ENCODE measurements around the gene SELENOO. TPM values are rescaled to one million over a fixed set of nuclear protein-coding genes. Genes with fewer than 3 reads are reported as not detected.
"Not testable (repeated sequence)": the region's sequence is repeated elsewhere in the genome, so short reads cannot be mapped to it uniquely, and the experiment has no call there.

SELENOO gene
- total and polyA plus RNA-seq, 2 experiments from 2014 or later, result 31.6 to 37.7 TPM

DNA sequence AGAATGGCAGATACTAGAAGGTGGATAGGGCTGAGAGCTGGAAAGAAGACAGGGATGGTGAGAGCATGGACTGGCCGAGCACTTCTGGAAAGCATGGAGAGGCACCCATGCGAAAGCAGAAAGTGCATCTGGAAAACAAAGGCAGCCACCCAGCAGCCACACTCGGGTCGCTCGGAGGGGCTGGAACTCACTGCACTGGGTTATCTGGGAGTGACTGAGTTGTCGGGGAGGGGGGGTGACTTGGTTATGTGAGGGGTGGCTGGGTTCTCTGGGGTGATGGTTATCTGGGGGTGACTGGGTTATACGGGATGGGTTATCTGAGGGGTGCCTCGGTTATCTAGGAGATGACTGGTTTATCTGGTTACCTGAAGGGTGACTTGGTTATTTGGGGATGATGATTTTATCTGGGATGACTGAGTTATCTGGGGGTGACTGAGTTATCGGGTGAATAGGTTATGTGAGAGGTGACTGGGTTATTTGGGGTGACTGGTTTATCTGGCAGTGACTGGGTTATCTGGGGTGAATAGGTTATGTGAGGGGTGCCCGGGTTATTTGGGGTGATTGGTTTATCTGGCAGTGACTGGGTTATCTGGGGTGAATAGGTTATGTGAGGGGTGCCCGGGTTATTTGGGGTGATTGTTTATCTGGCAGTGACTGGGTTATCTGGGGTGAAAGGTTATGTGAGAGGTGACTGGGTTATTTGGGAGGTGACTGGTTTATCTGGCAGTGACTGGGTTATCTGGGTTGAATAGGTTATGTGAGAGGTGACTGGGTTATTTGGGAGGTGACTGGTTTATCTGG is 32.9 kb upstream of the SELENOO start:
- WGBS (ENCODE audit: low lambda C conversion rate, missing lambda C conversion rate), result 48% methylated on average over 9 of the region's 11 CpGs
- Histone ChIP-seq H3K4me1 (ENCODE audit: insufficient read depth) (no peaks in the 10 kb centered on the region), H4K20me1 (ENCODE audit: insufficient read depth, poor library complexity, severe bottlenecking) (no peaks in the 10 kb centered on the region), H3K79me2 (no peaks in the 10 kb centered on the region), H3K4me2 (no peak overlapping the region), H2AFZ (no peak overlapping the region), H3K36me3 (replicated peaks; ENCODE audit: insufficient read depth, low read depth) (no peaks in the 10 kb centered on the region), H3K27ac (no peak overlapping the region), H3K9me2 (replicated peaks; ENCODE audit: insufficient read depth) (no peaks in the 10 kb centered on the region), H3K27me3 (peaks cover 11% of the 10 kb centered on the region), H3K4me3 (no peak overlapping the region), H3K9me3 (ENCODE audit: low read depth) (no peaks in the 10 kb centered on the region)
- TF ChIP-seq, protein P1, sequence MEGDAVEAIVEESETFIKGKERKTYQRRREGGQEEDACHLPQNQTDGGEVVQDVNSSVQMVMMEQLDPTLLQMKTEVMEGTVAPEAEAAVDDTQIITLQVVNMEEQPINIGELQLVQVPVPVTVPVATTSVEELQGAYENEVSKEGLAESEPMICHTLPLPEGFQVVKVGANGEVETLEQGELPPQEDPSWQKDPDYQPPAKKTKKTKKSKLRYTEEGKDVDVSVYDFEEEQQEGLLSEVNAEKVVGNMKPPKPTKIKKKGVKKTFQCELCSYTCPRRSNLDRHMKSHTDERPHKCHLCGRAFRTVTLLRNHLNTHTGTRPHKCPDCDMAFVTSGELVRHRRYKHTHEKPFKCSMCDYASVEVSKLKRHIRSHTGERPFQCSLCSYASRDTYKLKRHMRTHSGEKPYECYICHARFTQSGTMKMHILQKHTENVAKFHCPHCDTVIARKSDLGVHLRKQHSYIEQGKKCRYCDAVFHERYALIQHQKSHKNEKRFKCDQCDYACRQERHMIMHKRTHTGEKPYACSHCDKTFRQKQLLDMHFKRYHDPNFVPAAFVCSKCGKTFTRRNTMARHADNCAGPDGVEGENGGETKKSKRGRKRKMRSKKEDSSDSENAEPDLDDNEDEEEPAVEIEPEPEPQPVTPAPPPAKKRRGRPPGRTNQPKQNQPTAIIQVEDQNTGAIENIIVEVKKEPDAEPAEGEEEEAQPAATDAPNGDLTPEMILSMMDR (IDR thresholded peaks at IDR 0.05; ENCODE audit: poor library complexity), result no peak
- TF ChIP-seq EZH2 (IDR thresholded peaks at IDR 0.05; ENCODE audit: borderline replicate concordance), result no peak
- TF ChIP-seq EZH2phosphoT487 (IDR thresholded peaks at IDR 0.05; ENCODE audit: low read depth, severe bottlenecking, unreplicated experiment), result no peak
- no peak for DNase-seq (ENCODE audit: low spot score)

DNA sequence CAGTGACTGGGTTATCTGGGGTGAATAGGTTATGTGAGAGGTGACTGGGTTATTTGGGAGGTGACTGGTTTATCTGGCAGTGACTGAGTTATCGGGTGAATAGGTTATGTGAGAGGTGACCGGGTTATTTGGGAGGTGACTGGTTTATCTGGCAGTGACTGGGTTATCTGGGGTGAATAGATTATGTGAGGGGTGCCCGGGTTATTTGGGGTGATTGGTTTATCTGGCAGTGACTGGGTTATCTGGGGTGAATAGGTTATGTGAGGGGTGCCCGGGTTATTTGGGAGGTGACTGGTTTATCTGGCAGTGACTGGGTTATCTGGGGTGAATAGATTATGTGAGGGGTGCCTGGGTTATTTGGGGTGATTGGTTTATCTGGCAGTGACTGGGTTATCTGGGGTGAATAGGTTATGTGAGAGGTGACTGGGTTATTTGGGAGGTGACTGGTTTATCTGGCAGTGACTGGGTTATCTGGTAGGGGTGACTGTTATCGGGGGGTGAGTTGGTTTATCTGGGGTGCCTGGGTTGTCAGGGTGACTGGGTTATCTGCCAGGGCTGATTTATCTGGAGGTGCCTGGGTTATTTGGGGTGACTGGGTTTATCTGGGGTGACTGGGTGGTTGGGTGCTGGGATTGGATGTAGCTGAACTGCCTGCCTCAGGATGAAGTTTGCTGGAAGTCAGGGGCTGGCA is 32.2 kb upstream of the SELENOO start:
- H2AFZ ChIP-seq; H3K9me2 ChIP-seq (replicated peaks; ENCODE audit: insufficient read depth); H3K4me2 ChIP-seq; H3K4me1 ChIP-seq (ENCODE audit: insufficient read depth); H3K27ac ChIP-seq; H3K9me3 ChIP-seq (ENCODE audit: low read depth); H3K36me3 ChIP-seq (replicated peaks; ENCODE audit: insufficient read depth, low read depth); DNase-seq (ENCODE audit: low spot score); H3K4me3 ChIP-seq; H3K79me2 ChIP-seq; H4K20me1 ChIP-seq (ENCODE audit: insufficient read depth, poor library complexity, severe bottlenecking): not testable (repeated sequence)
- peaks cover 11% of the 10 kb centered on the region for H3K27me3 ChIP-seq
- WGBS (ENCODE audit: low lambda C conversion rate, missing lambda C conversion rate), result 60% methylated on average over 5 of the region's 5 CpGs

GRCh38 chr22:50169181-50169759 is 31.5 kb upstream of the SELENOO start:
- 11% methylated on average over 20 of the region's 36 CpGs for WGBS (ENCODE audit: low lambda C conversion rate, missing lambda C conversion rate)
- Histone ChIP-seq H3K9me3 (ENCODE audit: low read depth) (no peaks in the 10 kb centered on the region), H3K79me2 (no peaks in the 10 kb centered on the region), H3K4me3 (no peak overlapping the region), H3K4me1 (ENCODE audit: insufficient read depth) (no peaks in the 10 kb centered on the region), H3K27me3 (peaks cover 11% of the 10 kb centered on the region), H4K20me1 (ENCODE audit: insufficient read depth, poor library complexity, severe bottlenecking) (no peaks in the 10 kb centered on the region), H3K9me2 (replicated peaks; ENCODE audit: insufficient read depth) (no peaks in the 10 kb centered on the region), H3K27ac (no peak overlapping the region), H3K36me3 (replicated peaks; ENCODE audit: insufficient read depth, low read depth) (no peaks in the 10 kb centered on the region), H2AFZ (no peak overlapping the region), H3K4me2 (peak overlapping the region; percentile 88)
- TF ChIP-seq EZH2phosphoT487 (IDR thresholded peaks at IDR 0.05; ENCODE audit: low read depth, severe bottlenecking, unreplicated experiment) (peak; percentile 17), EZH2 (IDR thresholded peaks at IDR 0.05; ENCODE audit: borderline replicate concordance) (peak; percentile 51)
- TF ChIP-seq, protein P1 (IDR thresholded peaks at IDR 0.05; ENCODE audit: poor library complexity), result no peak
- no peak for DNase-seq (ENCODE audit: low spot score)

All from hepatocyte (in vitro differentiated cells).